Ascending aorta (tissue), 2 donors: ENCODE data around the gene SPACA7. TPM values are rescaled to one million over a fixed set of nuclear protein-coding genes. Genes with fewer than 3 reads are reported as not detected.

Experiments used
- DNase-seq, 2 donors: peaks; one replicate each; pipeline ENCODE4 v3.0.0-alpha.2; 2019; ENCODE audit warnings: low spot score in 2 of 2
- H3K27ac ChIP-seq, 2 donors: fragments of 200-600 bp; sonication (generic); one replicate each; pipeline ENCODE4 v1.5.1; 2016 to 2017; ENCODE audit warnings: mild to moderate bottlenecking in 1 of 2
- H3K27me3 ChIP-seq: fragments of 200-600 bp; sonication (generic); one replicate; pipeline ENCODE4 v1.5.1; 2017
- H3K36me3 ChIP-seq, 2 donors: fragments of 200-600 bp; sonication (generic); one replicate each; pipeline ENCODE4 v1.5.1; 2016
- H3K4me1 ChIP-seq, 2 donors: fragments of 200-600 bp; sonication (generic); one replicate each; pipeline ENCODE4 v1.5.1; 2016 to 2017; ENCODE audit warnings: mild to moderate bottlenecking in 1 of 2
- H3K4me3 ChIP-seq, 2 donors: fragments of 200-600 bp; sonication (generic); one replicate each; pipeline ENCODE4 v1.5.1; 2016 to 2017; ENCODE audit warnings: mild to moderate bottlenecking in 1 of 2
- H3K9me3 ChIP-seq, 2 donors: fragments of 200-600 bp; sonication (generic); one replicate each; pipeline ENCODE4 v1.5.1; 2016
- intact Hi-C: fragments of 100-400 bp; cut with DNase I; formaldehyde crosslinking; loops from one replicate; pipeline ENCODE4 v1.15.1; 2023
- total RNA-seq: library from RNA; depleted of rRNA; stranded (reverse); fragments of >200 nt; gene quantifications from one replicate; pipeline ENCODE4 v1.1.0, GENCODE V29; 2016
- TF ChIP-seq, protein P1 (sequence below), 3 experiments: fragments of 200-600 bp in 2 of 3; fragments of 450-650 bp in 1 of 3; sonication (generic) in 2 of 3; IDR thresholded peaks; one replicate each; pipeline ENCODE4 v1.5.1; 2016 to 2019; ENCODE audit warnings: antibody characterized with exemption in 3 of 3, mild to moderate bottlenecking in 1 of 3, moderate library complexity in 1 of 3

The SPACA7 gene, protein sequence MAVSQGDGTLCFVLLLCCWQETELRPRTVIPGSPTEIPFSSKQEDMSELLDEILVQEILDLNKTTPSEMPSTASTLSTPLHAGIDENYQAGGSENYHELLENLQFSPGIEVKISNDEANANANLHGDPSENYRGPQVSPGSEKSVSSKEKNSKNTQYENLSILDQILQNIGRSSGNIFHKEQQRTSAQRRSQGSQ
- not detected for total RNA-seq

GRCh38 chr13:112376050-112376681, at the start of gene SPACA7:
TSS of gene SPACA7 (plus strand) at chr13:112376355. CDS start at chr13:112376386, 31 bp downstream.
- no peaks in the 10 kb centered on the region for H3K9me3 ChIP-seq
- H3K4me3 ChIP-seq: no peak within 1 kb of the TSS
- intact Hi-C loops: no loop called here
- H3K27me3 ChIP-seq: no peaks in the 10 kb centered on the region
- no peaks in the 10 kb centered on the region for H3K4me1 ChIP-seq
- H3K27ac ChIP-seq: no peak within 1 kb of the TSS
- TF ChIP-seq, protein P1, sequence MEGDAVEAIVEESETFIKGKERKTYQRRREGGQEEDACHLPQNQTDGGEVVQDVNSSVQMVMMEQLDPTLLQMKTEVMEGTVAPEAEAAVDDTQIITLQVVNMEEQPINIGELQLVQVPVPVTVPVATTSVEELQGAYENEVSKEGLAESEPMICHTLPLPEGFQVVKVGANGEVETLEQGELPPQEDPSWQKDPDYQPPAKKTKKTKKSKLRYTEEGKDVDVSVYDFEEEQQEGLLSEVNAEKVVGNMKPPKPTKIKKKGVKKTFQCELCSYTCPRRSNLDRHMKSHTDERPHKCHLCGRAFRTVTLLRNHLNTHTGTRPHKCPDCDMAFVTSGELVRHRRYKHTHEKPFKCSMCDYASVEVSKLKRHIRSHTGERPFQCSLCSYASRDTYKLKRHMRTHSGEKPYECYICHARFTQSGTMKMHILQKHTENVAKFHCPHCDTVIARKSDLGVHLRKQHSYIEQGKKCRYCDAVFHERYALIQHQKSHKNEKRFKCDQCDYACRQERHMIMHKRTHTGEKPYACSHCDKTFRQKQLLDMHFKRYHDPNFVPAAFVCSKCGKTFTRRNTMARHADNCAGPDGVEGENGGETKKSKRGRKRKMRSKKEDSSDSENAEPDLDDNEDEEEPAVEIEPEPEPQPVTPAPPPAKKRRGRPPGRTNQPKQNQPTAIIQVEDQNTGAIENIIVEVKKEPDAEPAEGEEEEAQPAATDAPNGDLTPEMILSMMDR (IDR thresholded peaks at IDR 0.05): no peak
- DNase-seq: no peak
- no peaks in the 10 kb centered on the region for H3K36me3 ChIP-seq

- H3K27ac ChIP-seq: no peak overlapping the region
- intact Hi-C loops: no loop called here
These were observed 49.3 kb upstream of the SPACA7 start for GRCh38 chr13:112326821-112327370.

DNA sequence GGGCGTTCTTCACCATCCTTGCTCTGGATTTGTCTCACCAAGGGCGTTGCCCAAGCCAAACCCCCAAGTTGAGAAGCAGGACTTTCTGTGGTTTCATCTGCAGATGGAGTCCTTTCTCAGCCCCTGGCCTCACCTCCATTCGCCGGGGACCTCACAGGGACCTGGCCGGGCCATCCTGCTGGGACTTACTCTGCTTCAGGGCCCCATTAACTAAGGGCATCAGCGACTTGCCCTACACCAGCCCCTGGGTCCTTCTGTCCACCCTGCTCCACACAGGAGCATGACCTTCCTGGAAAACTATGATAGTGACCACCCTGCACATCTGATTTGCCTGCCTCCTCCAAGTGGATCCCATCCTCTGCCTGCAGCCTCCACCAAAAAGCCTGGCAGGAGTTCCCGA, 47.2 kb upstream of the SPACA7 start:
- no peaks in the 10 kb centered on the region for H3K9me3 ChIP-seq
- H3K4me3 ChIP-seq: no peak overlapping the region
- peaks cover 6% of the 10 kb centered on the region for H3K27me3 ChIP-seq
- no peak overlapping the region for H3K27ac ChIP-seq
- no peaks in the 10 kb centered on the region for H3K4me1 ChIP-seq
- intact Hi-C loops: no loop called here
- no peak for DNase-seq
- TF ChIP-seq, protein P1 (IDR thresholded peaks at IDR 0.05): no peak
- H3K36me3 ChIP-seq: no peaks in the 10 kb centered on the region

More at GRCh38 chr13:112326821-112327370, 49.3 kb upstream of the SPACA7 start:
- no peak overlapping the region for H3K4me3 ChIP-seq
- H3K4me1 ChIP-seq: no peaks in the 10 kb centered on the region
- TF ChIP-seq, protein P1 (IDR thresholded peaks at IDR 0.05): no peak
- H3K27me3 ChIP-seq: peaks cover 6% of the 10 kb centered on the region
- no peak for DNase-seq
- no peaks in the 10 kb centered on the region for H3K36me3 ChIP-seq
- no peaks in the 10 kb centered on the region for H3K9me3 ChIP-seq

DNA sequence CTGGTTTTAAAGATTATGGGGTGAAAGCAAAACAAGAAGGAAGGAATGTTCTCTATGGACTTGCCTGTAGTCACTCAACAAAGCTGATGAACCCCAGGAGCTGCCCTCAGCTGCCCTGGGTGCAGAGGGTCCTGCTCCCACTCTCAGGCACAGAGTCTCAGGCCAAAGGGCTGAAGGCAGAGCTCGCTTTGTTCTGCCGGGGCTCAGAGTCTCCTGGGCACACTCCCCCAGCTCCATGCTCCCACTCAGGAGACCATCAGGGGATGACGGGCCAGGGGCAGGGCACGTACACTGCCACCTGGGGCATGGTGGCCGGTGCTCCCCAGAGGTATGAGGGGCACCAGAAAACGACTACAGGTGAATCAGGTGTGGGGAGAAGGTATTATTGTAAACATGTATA, 46.8 kb upstream of the SPACA7 start:
- Histone ChIP-seq H3K9me3 (no peaks in the 10 kb centered on the region), H3K36me3 (no peaks in the 10 kb centered on the region)

GRCh38 chr13:112330066-112330465, 46.1 kb upstream of the SPACA7 start:
- no peaks in the 10 kb centered on the region for H3K36me3 ChIP-seq
- DNase-seq: no peak
- no peaks in the 10 kb centered on the region for H3K9me3 ChIP-seq
- no peaks in the 10 kb centered on the region for H3K4me1 ChIP-seq
- intact Hi-C loops: no loop called here
- TF ChIP-seq, protein P1 (IDR thresholded peaks at IDR 0.05): no peak
- H3K27me3 ChIP-seq: peaks cover 6% of the 10 kb centered on the region
- H3K27ac ChIP-seq: no peak overlapping the region
- no peak overlapping the region for H3K4me3 ChIP-seq

More for the DNA sequence above, 46.8 kb upstream of the SPACA7 start:
- DNase-seq: no peak
- intact Hi-C loops: no loop called here
- Histone ChIP-seq H3K27ac (no peak overlapping the region), H3K27me3 (peaks cover 6% of the 10 kb centered on the region), H3K4me3 (no peak overlapping the region), H3K4me1 (no peaks in the 10 kb centered on the region)
- TF ChIP-seq, protein P1 (IDR thresholded peaks at IDR 0.05): no peak
